IPS DF 19.7 (cell line): Measurements from ENCODE around the gene UNC5C.
"Not testable (repeated sequence)": the region's sequence is repeated elsewhere in the genome, so short reads cannot be mapped to it uniquely, and the experiment has no call there.

Experiments used
- DNase-seq: peaks from one replicate; pipeline ENCODE4 v3.0.0-alpha.2; 2013; ENCODE audit warnings: low read depth, low spot score

Gene UNC5C

DNA sequence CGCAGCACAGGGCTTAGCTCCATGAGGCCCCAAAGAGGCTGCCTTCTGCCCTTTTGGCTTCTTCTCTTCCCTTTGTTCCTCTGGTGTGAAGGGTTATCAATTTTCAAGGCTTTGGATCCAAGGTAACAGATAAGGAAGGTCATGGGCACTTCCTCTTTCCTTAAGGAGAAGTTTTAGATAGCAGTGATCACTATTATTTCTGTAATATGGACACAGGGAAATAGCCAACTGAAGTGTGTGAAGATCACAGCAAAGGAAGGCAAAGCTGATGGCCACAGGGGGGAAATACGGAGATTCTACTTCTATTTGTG, 366.8 kb downstream of the UNC5C start:
- DNase-seq: no peak

DNA sequence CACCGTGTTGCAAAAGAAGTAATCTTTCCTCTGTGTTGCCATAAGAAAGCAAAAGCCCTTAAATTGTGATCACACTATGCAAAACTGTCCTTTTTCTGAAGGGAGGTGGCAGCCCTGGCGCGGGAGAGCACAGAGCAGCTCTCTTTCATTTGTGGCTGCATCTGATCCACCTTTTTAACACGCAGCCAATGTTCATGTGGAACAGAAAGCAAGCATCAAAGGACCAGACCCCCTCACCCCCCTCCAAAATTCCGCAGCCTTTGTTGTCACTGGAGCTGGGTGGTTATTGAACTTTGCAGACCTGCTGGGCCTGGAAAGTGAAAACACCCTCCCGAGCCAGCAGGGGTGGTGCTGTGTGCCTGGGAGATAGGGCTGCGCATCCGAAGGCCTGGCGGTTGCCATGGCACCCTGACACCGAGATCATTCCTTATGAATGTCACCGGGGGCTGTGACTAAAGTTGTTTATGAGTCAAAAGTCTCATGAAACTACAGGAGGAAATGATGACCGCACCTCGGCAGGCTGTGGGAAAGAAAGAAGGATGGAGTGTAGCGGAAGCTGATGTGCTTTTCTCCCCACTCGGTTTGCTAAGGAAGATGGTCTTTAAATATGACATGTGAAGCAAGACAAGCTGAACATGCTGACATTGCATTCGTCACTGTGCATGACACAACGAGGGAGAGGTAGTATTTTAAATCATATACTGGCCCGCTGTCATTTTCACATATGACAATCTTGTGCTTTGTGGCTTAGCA, 367.4 kb downstream of the UNC5C start:
- no peak for DNase-seq

DNA sequence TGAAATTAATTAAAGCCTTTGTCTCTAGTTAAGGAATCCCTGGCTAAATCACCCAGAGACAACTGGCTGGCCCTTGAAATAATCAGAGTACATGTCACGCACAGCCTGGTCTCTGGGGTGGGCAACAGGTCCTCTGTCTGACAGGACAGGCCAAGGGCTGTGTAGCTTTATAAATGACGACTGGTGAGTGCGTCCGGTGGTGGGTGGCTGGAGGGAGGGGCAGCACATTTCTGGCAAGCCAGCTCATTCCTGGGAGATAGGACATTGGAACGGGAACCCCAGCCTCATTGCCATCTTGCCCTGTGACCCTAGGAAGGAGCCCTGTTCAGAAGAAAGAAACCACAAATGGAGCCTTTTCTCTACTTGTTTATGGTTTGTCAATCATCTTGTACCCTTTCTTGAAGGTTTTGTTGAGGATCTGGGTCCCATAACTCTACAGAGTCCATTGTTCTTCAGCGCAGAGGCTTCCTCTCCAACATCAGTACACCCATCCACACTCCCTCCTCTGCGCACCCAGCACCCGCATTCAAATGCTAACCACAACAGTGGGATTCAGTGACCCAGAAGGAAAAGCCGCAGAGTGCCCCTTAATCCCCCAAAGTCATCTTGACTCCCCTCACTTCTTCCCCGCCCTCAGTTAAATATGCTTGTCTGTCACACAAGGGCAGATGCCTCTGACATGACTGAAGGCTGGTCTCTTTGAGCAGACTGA, 368.1 kb downstream of the UNC5C start:
- no peak for DNase-seq

DNA sequence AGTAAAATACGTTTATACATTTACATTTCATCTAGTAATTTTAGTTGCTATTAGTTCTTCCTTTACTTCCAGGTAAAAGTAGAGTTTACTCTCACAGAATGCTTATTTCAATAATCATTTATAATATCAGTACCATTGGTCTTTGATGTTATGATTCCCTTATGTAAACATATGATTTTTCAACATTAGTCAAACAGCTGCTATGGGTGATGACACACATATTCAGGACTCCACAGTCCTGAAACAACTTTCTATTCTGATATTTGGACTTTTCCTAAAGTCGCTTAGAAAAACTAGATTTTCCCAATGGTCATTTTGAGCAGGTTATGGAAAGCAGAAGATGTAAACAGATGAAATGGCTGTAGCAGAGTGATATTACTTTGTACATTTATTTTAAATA, 369.8 kb downstream of the UNC5C start:
- no peak for DNase-seq

DNA sequence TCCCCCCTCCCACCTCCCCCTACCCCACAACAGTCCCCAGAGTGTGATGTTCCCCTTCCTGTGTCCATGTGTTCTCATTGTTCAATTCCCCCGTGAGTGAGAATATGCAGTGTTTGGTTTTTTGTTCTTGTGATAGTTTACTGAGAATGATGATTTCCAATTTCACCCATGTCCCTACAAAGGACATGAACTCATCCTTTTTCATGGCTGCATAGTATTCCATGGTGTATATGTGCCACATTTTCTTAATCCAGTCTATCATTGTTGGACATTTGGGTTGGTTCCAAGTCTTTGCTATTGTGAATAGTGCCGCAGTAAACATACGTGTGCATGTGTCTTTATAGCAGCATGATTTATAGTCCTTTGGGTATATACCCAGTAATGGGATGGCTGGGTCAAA, 377.4 kb downstream of the UNC5C start:
- DNase-seq: not testable (repeated sequence)

DNA sequence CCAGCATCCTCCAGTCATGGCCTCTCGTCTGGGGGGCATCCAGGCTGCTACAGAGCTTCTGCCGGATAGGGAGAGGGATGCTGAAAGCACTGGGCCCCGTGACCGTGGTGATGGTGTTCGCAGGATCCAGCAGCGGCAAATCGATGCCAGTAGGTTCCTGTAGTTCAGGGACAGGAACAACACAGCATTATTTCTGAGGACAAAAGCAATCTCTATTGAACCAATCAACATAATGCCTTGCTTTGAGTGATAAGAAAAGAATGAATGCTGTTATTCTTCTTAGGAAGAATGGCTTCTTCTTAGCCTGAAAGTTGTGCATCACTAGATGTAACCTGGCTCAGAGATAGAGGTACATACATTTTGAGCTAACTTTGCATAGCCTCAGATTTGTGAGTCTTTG, 378.6 kb downstream of the UNC5C start:
- no peak for DNase-seq

DNA sequence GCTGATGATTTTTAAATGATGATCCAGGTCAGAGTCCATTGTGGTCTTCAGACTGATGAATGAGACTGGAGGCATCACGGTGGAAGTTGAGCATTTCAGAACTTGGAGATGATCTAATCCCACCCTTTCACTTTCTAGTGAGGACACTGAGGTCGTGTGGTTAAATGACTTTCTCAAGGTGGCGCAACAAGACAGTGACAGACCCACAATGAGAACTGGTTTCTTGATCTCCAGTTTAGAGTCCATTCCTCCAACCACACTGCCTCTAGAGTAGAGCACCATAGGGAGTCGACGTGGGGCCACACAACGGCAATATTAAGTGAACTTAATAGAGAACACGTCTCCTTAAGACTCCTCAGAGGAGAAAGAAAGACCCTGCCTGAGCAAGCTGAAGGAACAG, 381.0 kb downstream of the UNC5C start:
- DNase-seq: no peak

DNA sequence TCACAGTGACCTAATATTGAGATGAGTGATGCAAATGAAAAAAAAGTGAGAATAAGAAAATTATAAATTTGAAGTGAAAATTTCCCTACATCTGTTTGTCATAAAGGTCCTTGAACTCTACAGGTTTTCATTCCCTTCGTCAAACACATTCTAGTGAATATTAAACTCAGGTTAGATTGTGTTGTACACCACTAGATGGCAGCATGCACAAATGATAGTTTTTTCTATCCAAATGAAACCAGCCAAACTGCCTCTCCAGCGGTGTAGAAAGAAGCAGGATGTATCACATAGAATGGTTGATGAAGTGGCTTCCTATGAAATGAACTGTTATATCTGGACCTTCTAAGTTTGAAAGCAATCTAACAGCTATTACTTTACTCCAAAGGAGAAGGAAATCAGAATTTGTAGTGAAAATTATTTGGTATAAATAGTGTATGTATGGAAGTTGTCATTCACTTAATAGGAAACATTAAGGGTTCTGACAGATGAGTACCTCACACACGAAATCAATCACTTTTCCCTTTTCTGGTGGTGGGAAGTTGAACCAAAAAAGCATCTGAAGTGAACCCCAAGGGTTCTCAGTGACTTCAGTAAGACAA, 382.7 kb downstream of the UNC5C start:
- no peak for DNase-seq

DNA sequence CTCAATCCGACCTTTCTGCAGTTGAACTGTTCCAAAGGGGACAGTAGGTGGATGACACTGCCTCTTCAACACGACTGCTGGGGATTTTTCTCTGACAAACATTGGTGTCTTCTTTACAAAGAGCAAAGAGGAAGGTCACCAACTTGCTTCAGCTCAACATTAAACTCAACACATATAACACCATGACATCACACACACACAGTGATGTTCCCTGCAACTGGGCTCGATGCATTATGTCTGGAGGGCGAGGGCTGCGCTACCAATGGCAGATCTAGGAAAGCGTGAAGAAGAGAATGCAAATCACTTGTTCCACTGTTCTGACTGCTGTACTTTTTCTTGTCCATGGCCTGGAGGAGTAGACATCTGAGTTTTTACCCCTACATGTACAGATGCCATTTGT, 385.9 kb downstream of the UNC5C start:
- DNase-seq: no peak

DNA sequence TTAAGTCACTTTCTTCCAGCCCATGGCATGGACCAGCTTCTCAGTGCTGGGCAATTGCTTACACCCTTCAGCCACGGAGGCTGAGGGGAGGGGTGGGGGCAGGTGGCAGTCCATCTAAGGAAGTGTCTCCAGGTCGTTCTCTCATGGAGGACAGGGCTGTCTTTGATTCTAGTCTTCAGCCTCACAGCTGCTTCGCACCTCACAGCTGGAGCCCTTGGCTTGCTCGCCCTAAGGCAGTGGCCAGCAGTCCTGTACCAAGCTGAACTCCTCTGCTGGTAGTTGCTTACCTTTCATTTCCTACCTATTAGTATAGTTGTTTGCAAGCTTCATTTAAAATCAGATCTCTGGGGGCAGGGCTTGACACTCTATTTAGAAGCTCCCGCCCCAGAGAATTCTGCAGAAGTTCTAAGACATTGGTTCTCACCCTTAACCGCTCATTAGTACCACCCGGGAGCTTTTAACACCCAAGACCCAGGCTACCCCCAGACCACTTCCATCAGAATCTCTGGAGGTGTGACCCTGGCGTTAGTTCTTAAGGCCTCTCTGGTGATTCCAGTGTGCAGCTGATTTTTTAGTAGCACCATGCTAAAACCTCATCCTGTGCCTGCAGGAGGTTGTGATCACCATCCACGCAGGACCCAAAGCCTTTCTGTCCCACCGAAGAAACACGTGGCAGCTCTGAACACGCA, 386.8 kb downstream of the UNC5C start:
- no peak for DNase-seq

DNA sequence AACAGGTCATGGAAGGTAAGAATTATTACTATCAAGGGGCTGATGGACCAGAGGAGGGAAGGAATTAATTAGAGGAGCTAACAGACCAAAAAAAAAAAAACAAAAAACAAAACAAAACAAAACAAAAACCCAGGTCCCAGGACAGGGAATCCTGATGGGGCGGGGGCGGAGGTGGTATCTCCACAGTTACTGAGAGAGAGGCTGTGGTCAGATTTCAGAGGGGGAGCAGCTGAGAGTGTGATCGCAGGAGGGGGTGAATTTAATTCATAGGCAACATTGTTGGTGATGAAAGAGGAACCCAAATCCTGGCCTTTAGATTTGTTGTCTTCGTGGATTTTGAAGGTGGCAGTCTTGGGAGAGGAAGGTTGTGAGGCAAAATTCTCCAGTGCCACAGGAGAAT, 389.4 kb downstream of the UNC5C start:
- DNase-seq: no peak

DNA sequence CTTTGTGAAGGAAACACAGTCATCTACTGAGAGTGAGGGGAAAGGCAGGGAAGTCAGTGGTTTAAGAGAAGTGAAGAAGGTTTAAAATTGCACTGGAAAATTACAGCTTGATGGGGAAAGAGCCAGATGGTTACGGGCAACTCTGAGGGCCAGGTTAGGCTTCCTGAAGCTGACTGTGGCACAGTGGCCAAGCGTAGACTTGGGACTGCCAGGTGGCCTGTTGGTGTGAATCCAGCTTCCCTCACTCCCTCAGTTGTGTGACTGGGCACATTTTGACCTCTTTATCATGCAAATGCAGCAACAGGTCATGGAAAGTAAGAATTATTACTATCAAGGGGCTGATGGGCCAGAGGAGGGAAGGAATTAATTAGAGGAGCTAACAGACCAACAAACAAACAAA, 390.1 kb downstream of the UNC5C start:
- no peak for DNase-seq

DNA sequence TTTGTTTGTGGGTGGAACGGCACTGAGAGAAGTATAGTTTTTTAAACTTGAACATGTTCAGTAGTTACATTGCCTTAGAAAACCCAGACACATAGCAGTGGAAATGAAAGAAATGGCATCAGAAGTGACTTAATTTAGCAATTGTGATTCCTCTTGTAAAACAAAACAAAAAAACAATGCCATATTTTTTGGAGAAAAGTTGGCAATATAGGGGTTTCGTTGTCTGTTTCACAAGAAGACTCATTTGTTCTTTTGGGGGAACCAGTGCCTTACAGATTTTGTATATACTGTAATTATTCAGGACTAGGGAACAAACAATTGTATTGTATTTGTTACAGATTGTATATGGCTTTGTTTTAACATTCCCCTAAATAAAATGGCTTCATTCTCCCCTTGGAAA, 390.7 kb downstream of the UNC5C start:
- DNase-seq: no peak

DNA sequence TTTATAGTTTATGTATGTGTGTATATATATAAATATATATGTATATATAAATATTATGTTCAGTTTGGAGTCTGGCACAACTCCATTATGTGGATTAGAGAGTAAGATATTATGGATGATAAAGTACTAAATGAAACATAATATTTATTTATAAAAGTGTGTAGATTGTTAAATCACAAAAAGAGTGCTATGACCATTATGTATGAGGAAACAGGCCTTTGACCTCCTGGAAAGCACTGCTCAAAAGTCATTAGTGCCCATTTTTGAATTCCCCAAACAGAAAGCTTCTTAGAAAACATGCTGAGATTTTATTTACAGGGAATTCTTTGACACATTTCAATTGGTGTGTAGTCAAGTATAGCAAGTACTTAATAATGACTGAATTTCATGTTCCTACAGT, 391.2 kb downstream of the UNC5C start:
- DNase-seq: no peak

DNA sequence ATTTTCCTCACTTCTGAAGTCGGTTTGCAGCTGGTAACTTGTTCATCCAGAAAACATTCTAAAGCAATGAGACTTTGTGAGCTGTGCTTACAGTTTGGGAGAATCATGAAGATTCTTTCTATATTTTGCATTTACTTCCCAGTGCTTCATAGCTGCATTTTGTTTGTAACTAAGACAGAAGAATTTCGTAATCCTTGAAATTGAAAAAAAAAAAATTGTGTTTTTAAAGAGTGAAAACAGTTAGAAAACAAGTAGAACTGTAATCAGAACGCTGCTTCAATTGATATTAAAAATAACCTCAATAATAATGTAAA, 392.4 kb downstream of the UNC5C start:
- no peak for DNase-seq

DNA sequence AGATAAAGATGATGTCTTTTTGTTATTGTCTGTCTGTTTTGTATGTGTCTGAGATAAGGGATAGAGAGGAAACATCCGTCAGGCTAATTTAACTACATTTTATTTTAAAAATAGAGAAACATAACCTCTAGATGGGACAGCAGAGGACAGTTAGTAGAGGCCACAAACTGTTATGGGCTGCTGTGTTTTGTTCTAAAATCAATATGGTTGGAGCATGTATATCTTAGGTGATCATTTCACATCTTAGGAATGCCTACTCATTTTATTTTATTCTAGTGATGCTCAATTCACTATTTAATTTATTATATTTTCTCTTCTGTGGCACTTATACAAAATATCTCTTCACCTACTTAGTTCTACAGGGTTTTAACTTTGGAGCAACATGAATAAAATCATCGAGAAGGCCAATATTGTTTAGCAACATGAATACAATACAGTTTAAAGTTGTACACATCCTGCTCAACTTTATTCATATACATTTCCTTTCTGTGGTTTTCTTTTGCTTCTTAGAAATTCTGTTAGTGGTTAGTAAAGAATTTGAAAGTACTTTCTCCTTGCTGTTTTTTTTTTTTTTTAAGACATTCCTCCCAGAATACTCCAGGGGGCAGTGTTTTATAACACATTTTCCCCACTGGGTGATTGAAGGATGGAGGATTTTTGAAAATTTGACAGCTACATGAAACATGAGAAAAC, 392.9 kb downstream of the UNC5C start:
- DNase-seq: no peak

DNA sequence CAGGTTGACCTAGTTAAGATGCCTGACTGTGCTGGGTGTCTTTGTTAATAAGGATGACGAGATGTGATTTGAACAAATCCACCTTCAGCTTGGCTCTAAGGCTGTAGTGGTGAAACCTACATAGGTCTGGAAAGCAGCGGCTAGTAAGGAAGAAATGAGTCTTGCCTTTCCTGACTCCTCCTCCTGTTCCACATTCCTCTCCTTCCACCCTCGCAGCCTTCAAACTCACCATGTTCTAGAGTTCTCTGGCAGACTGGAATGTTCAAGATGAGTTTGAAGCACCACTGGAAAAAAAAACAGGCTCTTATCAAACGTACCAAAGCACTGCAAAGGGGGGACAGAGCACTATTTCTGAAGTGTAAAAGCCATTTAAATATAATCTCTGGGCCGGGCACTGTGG, 395.6 kb downstream of the UNC5C start:
- no peak for DNase-seq

DNA sequence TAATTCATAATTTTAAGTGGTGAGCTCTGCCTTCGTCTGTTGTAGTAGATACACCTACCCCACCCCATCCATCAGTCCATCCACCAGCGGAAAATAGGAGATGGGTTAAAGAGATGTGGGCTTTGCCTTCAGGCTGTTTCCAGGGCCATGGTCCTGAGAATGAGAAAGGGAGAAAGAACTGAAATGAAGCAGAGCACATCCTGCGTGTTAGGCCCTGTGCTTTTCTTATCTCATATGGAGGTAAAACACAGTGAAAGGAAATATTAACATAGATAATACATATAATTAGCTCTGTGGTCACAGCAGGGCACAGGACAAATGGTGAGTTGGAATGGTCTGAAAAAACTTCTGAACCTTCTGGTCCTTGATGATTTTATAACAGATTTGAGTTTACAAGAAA, 397.5 kb downstream of the UNC5C start:
- DNase-seq: no peak

DNA sequence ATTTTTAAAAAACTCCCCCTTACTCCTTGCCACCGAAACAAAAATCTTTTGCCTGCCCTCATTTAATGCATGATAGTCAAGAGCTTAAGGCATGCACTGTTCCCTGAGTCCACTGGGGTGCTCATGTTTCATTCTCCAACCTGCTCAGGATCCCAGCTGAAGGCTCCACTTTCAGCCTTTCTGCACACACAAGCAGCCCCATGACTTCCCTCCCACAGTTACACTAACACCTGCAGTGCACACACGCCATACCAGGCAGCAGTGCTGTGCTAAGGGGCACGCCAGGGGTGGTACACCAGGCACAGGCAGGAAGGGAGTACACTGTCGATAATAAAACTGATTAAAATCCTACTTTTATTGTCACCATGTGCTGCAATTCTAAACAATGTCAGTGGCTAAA, 405.8 kb downstream of the UNC5C start:
- DNase-seq: no peak

DNA sequence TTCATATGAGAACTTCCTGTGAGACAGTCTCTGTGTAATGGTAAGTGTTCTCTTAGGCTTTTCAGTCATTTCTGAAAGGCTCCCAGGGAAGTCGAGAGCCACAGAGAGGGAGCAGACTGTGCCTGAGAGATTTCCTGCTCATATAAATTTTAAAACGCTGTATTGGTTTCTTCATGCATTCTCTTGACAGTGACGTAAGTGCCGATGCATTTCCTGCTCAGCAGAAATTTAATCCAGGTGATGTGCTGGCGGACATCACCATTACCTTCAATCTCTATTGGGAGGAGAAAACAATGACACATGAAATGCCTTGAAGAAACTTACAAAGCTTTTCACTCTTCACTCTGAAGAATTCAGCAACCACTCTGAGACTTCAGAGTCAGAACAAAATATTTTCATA, 407.4 kb downstream of the UNC5C start:
- no peak for DNase-seq

DNA sequence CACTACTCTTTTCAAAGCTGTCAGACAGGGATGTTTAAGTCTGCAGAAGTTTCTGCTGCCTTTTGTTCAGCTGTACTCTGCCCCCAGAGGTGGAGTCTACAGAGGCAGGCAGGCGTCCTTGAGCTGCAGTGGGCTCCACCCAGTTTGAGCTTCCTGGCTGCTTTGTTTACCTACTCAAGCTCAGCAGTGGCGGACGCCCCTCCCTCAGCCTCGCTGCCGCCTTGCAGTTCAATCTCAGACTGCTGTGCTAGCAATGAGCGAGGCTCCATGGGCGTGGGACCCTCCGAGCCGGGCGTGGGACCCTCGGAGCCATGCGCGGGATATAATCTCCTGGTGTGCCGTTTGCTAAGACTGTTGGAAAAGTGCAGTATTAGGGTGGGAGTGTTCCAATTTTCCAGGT, 409.3 kb downstream of the UNC5C start:
- not testable (repeated sequence) for DNase-seq

DNA sequence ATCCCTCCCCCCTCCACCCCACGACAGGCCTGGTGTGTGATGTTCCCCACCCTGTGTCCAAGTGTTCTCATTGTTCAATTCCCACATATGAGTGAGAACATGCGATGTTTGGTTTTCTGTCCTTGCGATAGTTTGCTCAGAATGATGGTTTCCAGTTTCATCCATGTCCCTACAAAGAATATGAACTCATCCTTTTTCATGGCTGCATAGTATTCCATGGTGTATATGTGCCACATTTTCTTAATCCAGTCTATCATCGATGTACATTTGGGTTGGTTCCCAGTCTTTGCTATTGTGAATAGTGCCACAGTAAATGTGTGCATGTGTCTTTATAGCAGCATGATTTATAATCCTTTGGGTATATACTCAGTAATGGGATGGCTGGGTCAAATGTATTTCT, 414.8 kb downstream of the UNC5C start:
- not testable (repeated sequence) for DNase-seq
